OCI-LY1 (cell line): ENCODE measurements around the gene FABP1.

Experiments used
- H2AFZ ChIP-seq: fragments of 200-600 bp; sonication (generic), shearing (Covaris generic); 2 replicates; pipeline ENCODE4 v1.6.0; 2014; ENCODE audit warnings: antibody characterized with exemption, mild to moderate bottlenecking, low read length
- H3F3A ChIP-seq: fragments of 200-600 bp; sonication (generic), shearing (Covaris generic); 2 replicates; pipeline ENCODE4 v1.6.0; 2014; ENCODE audit warnings: mild to moderate bottlenecking, antibody characterized with exemption, low read length, moderate library complexity; ENCODE audit not compliant: insufficient read depth
- H3K27ac ChIP-seq: fragments of 200-600 bp; sonication (generic); 2 replicates; pipeline ENCODE4 v1.5.1; 2014; ENCODE audit warnings: low read length, mixed run types, mild to moderate bottlenecking, low read depth; ENCODE audit not compliant: poor library complexity, severe bottlenecking
- H3K27me3 ChIP-seq: fragments of 200-600 bp; sonication (generic); 2 replicates; pipeline ENCODE4 v1.6.0; 2014; ENCODE audit warnings: antibody characterized with exemption, mild to moderate bottlenecking, low read length, moderate library complexity; ENCODE audit not compliant: insufficient read depth
- H3K36me3 ChIP-seq: fragments of 200-600 bp; sonication (generic); 2 replicates; pipeline ENCODE4 v1.6.1; 2014; ENCODE audit warnings: mild to moderate bottlenecking, antibody characterized with exemption, low read length, moderate library complexity, mixed read lengths; ENCODE audit not compliant: insufficient read depth
- H3K4me1 ChIP-seq: fragments of 200-600 bp; sonication (generic); 2 replicates; pipeline ENCODE4 v1.5.1; 2014; ENCODE audit warnings: mild to moderate bottlenecking, low read length, moderate library complexity; ENCODE audit not compliant: insufficient read depth, severe bottlenecking
- H3K4me2 ChIP-seq: fragments of 200-600 bp; sonication (generic), shearing (Covaris generic); 2 replicates; pipeline ENCODE4 v1.6.1; 2014; ENCODE audit warnings: low read length
- H3K4me3 ChIP-seq: fragments of 200-600 bp; sonication (generic); 2 replicates; pipeline ENCODE4 v1.5.1; 2014; ENCODE audit warnings: low read length, low read depth, mild to moderate bottlenecking, mixed read lengths; ENCODE audit not compliant: poor library complexity, severe bottlenecking
- H3K79me2 ChIP-seq: fragments of 200-600 bp; shearing (Covaris generic); 2 replicates; pipeline ENCODE4 v1.6.1; 2016; ENCODE audit warnings: mixed run types, low read length, mixed read lengths; ENCODE audit not compliant: insufficient read depth
- H3K9ac ChIP-seq: fragments of 200-600 bp; sonication (generic), shearing (Covaris generic); 2 replicates; pipeline ENCODE4 v1.6.1; 2014; ENCODE audit warnings: mild to moderate bottlenecking, low read length, mixed read lengths
- H3K9me2 ChIP-seq: fragments of 200-600 bp; sonication (generic), shearing (Covaris generic); 2 replicates; pipeline ENCODE4 v1.6.1; 2014; ENCODE audit warnings: low read depth, mild to moderate bottlenecking, low read length, mixed read lengths
- H3K9me3 ChIP-seq: fragments of 200-600 bp; shearing (Covaris generic); 2 replicates; pipeline ENCODE4 v1.6.1; 2014; ENCODE audit warnings: low read length, mixed read lengths
- H4K20me1 ChIP-seq: fragments of 200-600 bp; sonication (generic), shearing (Covaris generic); 2 replicates; pipeline ENCODE4 v1.6.0; 2016; ENCODE audit warnings: mild to moderate bottlenecking, low read length; ENCODE audit not compliant: insufficient read depth
- EZH2 ChIP-seq: fragments of 200-600 bp; sonication (generic), shearing (Covaris generic); IDR thresholded peaks from 2 replicates; pipeline ENCODE4 v1.8.0; 2017; ENCODE audit warnings: borderline replicate concordance, mixed run types, mild to moderate bottlenecking, antibody characterized with exemption, low read length, moderate library complexity, mixed read lengths
- TF ChIP-seq, protein P1 (sequence below): fragments of 200-600 bp; sonication (generic), shearing (Covaris generic); IDR thresholded peaks from 2 replicates; pipeline ENCODE4 v1.5.1; 2017; ENCODE audit warnings: mild to moderate bottlenecking, antibody characterized with exemption, low read length, moderate library complexity, mixed read lengths

Gene FABP1

DNA sequence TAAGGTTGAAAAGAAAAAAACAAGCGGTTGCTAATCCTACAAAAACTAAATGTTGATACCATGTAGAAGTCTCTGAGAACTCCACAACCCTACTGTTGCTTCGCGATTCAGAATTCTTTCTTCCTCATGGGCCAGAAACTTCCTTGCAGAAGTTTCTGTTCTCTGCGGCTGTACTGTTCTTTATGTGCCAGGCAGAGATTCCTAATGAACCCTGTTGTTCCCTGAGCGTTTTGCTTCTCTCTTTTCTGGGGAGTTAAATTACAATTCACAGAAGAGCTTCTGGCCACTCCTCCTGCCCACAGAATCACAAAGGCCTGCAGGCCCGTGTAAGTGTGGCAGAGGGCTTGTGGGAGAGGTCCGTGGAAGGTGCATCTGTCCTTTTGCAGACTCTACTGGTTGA, 40.5 kb upstream of the FABP1 start:
- Histone ChIP-seq H3K4me2 (no peak overlapping the region), H3F3A (no peaks in the 10 kb centered on the region), H4K20me1 (no peaks in the 10 kb centered on the region), H3K36me3 (no peaks in the 10 kb centered on the region), H2AFZ (no peak overlapping the region), H3K4me3 (no peak overlapping the region), H3K9ac (no peak overlapping the region), H3K27ac (no peak overlapping the region), H3K9me3 (no peaks in the 10 kb centered on the region), H3K9me2 (no peaks in the 10 kb centered on the region), H3K79me2 (no peaks in the 10 kb centered on the region), H3K4me1 (no peaks in the 10 kb centered on the region), H3K27me3 (0 out of 2 replicates have a peak, but pooled peaks cover 4% of the 10 kb centered on the region)
- TF ChIP-seq, protein P1, sequence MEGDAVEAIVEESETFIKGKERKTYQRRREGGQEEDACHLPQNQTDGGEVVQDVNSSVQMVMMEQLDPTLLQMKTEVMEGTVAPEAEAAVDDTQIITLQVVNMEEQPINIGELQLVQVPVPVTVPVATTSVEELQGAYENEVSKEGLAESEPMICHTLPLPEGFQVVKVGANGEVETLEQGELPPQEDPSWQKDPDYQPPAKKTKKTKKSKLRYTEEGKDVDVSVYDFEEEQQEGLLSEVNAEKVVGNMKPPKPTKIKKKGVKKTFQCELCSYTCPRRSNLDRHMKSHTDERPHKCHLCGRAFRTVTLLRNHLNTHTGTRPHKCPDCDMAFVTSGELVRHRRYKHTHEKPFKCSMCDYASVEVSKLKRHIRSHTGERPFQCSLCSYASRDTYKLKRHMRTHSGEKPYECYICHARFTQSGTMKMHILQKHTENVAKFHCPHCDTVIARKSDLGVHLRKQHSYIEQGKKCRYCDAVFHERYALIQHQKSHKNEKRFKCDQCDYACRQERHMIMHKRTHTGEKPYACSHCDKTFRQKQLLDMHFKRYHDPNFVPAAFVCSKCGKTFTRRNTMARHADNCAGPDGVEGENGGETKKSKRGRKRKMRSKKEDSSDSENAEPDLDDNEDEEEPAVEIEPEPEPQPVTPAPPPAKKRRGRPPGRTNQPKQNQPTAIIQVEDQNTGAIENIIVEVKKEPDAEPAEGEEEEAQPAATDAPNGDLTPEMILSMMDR = no peak
- no peak for TF ChIP-seq EZH2

DNA sequence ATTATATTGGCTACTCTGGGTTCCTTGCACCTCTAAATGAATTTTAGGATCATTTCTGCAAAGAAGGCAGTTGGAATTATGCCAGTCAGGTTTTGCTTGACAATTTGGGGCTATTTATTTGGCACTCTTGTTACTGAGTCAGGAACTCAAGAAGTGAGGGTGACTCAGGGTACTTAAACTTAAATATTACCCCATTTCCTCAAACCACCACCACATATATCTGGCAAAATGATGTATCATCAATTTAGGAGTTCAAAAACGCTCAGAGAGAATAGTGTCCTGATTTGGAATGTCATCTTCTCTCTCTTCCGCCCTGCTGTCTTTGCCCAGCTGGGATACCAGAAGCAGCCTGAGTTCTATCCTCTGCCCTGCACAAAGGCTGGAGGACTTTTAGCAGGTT, 39.9 kb upstream of the FABP1 start:
- H3K4me1 ChIP-seq = no peaks in the 10 kb centered on the region
- 0 out of 2 replicates have a peak, but pooled peaks cover 4% of the 10 kb centered on the region for H3K27me3 ChIP-seq
- H3K9ac ChIP-seq = no peak overlapping the region
- H3K79me2 ChIP-seq = no peaks in the 10 kb centered on the region
- H2AFZ ChIP-seq = no peak overlapping the region
- TF ChIP-seq, protein P1 = no peak
- no peak for TF ChIP-seq EZH2
- no peak overlapping the region for H3K4me2 ChIP-seq
- H3F3A ChIP-seq = no peaks in the 10 kb centered on the region
- H3K27ac ChIP-seq = no peak overlapping the region
- H3K9me3 ChIP-seq = no peaks in the 10 kb centered on the region
- no peak overlapping the region for H3K4me3 ChIP-seq
- H4K20me1 ChIP-seq = no peaks in the 10 kb centered on the region
- no peaks in the 10 kb centered on the region for H3K36me3 ChIP-seq
- no peaks in the 10 kb centered on the region for H3K9me2 ChIP-seq

DNA sequence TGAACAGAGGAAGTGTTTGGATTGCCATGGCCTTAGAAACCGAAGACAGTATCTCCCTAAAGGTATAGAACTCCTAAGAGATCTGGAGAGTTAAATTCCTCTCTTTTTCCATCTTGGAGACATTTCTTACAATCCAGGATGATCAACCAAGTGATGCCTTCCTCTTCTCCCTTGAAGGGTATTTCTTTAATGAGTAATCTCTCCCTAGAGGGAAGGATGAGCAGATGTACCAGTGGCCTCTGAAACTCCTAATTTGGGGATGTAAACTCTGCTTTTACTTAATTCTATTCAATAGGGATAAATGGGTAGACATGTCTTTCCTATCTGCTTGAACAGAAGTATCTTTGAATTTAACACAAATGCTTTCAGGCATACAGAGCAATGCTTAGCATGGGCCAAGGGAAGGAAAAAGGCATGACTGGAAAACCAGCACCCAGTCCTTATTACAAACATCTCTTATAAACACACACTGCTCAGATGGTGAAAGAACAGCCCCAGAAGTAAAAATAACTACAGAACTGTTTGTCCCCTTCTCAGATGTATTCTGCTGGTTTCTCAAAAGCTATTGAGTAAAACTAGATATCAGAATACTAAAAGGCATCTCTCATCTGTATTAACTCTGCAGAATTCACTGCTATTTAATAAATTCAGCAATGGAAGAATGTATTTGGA, 37.6 kb upstream of the FABP1 start:
- Histone ChIP-seq H3K9ac (no peak overlapping the region), H3K4me1 (no peaks in the 10 kb centered on the region), H3K4me3 (no peak overlapping the region), H2AFZ (no peak overlapping the region), H3K9me2 (no peaks in the 10 kb centered on the region), H3K4me2 (no peak overlapping the region), H4K20me1 (no peaks in the 10 kb centered on the region), H3K9me3 (no peaks in the 10 kb centered on the region), H3K27ac (no peak overlapping the region), H3K36me3 (no peaks in the 10 kb centered on the region), H3F3A (no peaks in the 10 kb centered on the region), H3K79me2 (no peaks in the 10 kb centered on the region), H3K27me3 (0 out of 2 replicates have a peak, but pooled peaks cover 4% of the 10 kb centered on the region)
- no peak for TF ChIP-seq EZH2
- TF ChIP-seq, protein P1 = no peak
